ENCODE results near the gene ADCYAP1R1. TPM values are rescaled to one million over a fixed set of nuclear protein-coding genes. Genes with fewer than 3 reads are reported as not detected.

Gene ADCYAP1R1
- total RNA-seq, 1 experiment from 2014 or later, result not detected

DNA sequence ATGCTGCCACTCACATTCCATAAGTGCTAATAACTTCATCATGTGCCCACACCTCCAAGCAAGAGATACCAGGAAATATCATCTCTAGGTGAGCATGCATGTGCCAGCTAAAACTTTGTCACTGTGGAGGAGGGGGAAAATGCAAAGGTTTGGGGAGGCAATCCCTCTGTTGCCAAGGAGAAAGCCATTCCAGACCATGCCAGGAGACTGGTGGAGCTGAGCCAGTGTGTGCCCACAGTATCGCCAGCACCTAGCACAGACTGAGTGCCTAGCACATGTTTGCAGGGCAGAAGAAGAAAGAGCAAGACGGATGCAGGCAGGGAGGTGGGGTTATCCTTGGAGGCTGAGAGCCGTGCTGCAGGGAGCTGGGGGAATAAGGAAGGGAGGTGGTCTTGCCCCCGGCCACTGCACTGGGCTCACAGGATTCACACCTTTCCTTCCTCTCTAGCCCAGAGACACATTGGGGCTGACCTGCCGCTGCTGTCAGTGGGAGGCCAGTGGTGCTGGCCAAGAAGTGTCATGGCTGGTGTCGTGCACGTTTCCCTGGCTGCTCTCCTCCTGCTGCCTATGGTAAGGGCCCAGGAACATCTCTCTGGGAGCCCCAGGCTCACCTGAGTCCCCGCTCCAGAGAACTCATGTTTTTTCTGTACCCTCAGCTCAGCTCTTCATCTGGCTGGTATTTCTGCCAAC, 10.8 kb downstream of the ADCYAP1R1 start:
- peaks cover 91% of the 10 kb centered on the region for H3K27me3 ChIP-seq (ENCODE audit: insufficient read depth, low read depth)
- no peaks in the 10 kb centered on the region for H4K20me1 ChIP-seq (ENCODE audit: insufficient read depth)
- TF ChIP-seq CTCF (conservative IDR thresholded peaks at IDR 0.05) (no peak), EZH2 (IDR thresholded peaks at IDR 0.05; ENCODE audit: low read depth) (no peak)
- no TSS peak for BruUV-seq (replicated peaks)
- H3K36me3 ChIP-seq (ENCODE audit: low read depth), result no peaks in the 10 kb centered on the region
- no peaks in the 10 kb centered on the region for H3K79me2 ChIP-seq (ENCODE audit: low read depth)
- H3K4me2 ChIP-seq, result no peak overlapping the region
- H3K27ac ChIP-seq, result no peak overlapping the region
- H3F3A ChIP-seq (ENCODE audit: insufficient read depth, low read depth), result no peaks in the 10 kb centered on the region
- no peaks in the 10 kb centered on the region for H3K9me3 ChIP-seq (ENCODE audit: insufficient read depth, low read depth)
- no peak overlapping the region for H3K4me3 ChIP-seq
- H2AFZ ChIP-seq, result no peak overlapping the region
- ChIA-PET CTCF (interaction anchor here (0.7 kb wide), 1 partner anchor 89 kb away, joined by 3 read pairs; no protein-coding TSS in a partner anchor), POLR2A (ENCODE audit: unreplicated experiment) (no interaction called here)
- DNase-seq, result no peak
- intact Hi-C loops (cut with micrococcal nuclease; ENCODE audit: unreplicated experiment), result no loop called here
- no peaks in the 10 kb centered on the region for H3K4me1 ChIP-seq (replicated peaks; ENCODE audit: insufficient read depth)
- H3K9me2 ChIP-seq (ENCODE audit: insufficient read depth), result no peaks in the 10 kb centered on the region

- Histone ChIP-seq H3K9me3 (ENCODE audit: insufficient read depth, low read depth) (no peaks in the 10 kb centered on the region), H3K27ac (no peak overlapping the region), H3K4me3 (no peak overlapping the region), H3K36me3 (ENCODE audit: low read depth) (no peaks in the 10 kb centered on the region), H2AFZ (no peak overlapping the region), H3K9me2 (ENCODE audit: insufficient read depth) (no peaks in the 10 kb centered on the region), H4K20me1 (ENCODE audit: insufficient read depth) (no peaks in the 10 kb centered on the region), H3K4me1 (replicated peaks; ENCODE audit: insufficient read depth) (no peaks in the 10 kb centered on the region), H3K27me3 (ENCODE audit: insufficient read depth, low read depth) (peaks cover 92% of the 10 kb centered on the region), H3K79me2 (ENCODE audit: low read depth) (no peaks in the 10 kb centered on the region), H3K4me2 (no peak overlapping the region), H3F3A (ENCODE audit: insufficient read depth, low read depth) (no peaks in the 10 kb centered on the region)
- intact Hi-C loops (cut with micrococcal nuclease; ENCODE audit: unreplicated experiment), result no loop called here
- BruUV-seq (replicated peaks), result no TSS peak
- ChIA-PET CTCF (no interaction called here), POLR2A (ENCODE audit: unreplicated experiment) (no interaction called here)
- DNase-seq, result no peak
- TF ChIP-seq EZH2 (IDR thresholded peaks at IDR 0.05; ENCODE audit: low read depth), result no peak
- TF ChIP-seq CTCF (conservative IDR thresholded peaks at IDR 0.05), result no peak
Measured at GRCh38 chr7:31065021-31065593, 13.0 kb downstream of the ADCYAP1R1 start.

GRCh38 chr7:31065840-31066239, 13.7 kb downstream of the ADCYAP1R1 start:
- Histone ChIP-seq H3K79me2 (ENCODE audit: low read depth) (no peaks in the 10 kb centered on the region), H3K27me3 (ENCODE audit: insufficient read depth, low read depth) (peaks cover 92% of the 10 kb centered on the region), H3F3A (ENCODE audit: insufficient read depth, low read depth) (no peaks in the 10 kb centered on the region), H3K4me2 (no peak overlapping the region), H4K20me1 (ENCODE audit: insufficient read depth) (no peaks in the 10 kb centered on the region), H3K4me3 (no peak overlapping the region), H3K9me3 (ENCODE audit: insufficient read depth, low read depth) (no peaks in the 10 kb centered on the region), H3K4me1 (replicated peaks; ENCODE audit: insufficient read depth) (no peaks in the 10 kb centered on the region), H2AFZ (no peak overlapping the region), H3K36me3 (ENCODE audit: low read depth) (no peaks in the 10 kb centered on the region), H3K9me2 (ENCODE audit: insufficient read depth) (no peaks in the 10 kb centered on the region), H3K27ac (no peak overlapping the region)
- TF ChIP-seq EZH2 (IDR thresholded peaks at IDR 0.05; ENCODE audit: low read depth), result no peak
- no peak for TF ChIP-seq CTCF (conservative IDR thresholded peaks at IDR 0.05)
- BruUV-seq (replicated peaks), result no TSS peak
- POLR2A ChIA-PET (ENCODE audit: unreplicated experiment), result no interaction called here
- CTCF ChIA-PET, result no interaction called here
- intact Hi-C loops (cut with micrococcal nuclease; ENCODE audit: unreplicated experiment), result no loop called here
- DNase-seq, result no peak

Measured in PC-9 (cell line).